ENCODE results near the gene ASB7.

- TF ChIP-seq CTCF (IDR thresholded peaks at IDR 0.05; ENCODE audit: low read length) (peak; percentile 20; the same call in 1 of the 2 replicates), EZH2 (optimal IDR thresholded peaks at IDR 0.05; ENCODE audit: low read depth, low read length) (no peak), EZH2phosphoT487 (IDR thresholded peaks at IDR 0.05; ENCODE audit: low read length) (no peak)
These were observed 48.3 kb downstream of the ASB7 start for GRCh38 chr15:100650685-100651084.
